Activated T-cell treated with anti-CD3 and anti-CD28 coated beads for 4 hours (primary cell): ENCODE measurements around the gene COX7A1.
A peak's percentile ranks its signal among the peaks of the same experiment; 100 is the strongest.
"Not testable (repeated sequence)": the region's sequence is repeated elsewhere in the genome, so short reads cannot be mapped to it uniquely, and the experiment has no call there.

Experiments
- DNase-seq: peaks from one replicate; pipeline ENCODE4 v3.0.0-alpha.2; 2020

COX7A1 gene

GRCh38 chr19:36141039-36141927 is 11.0 kb downstream of the COX7A1 start:
- peak; percentile 95 for DNase-seq

- DNase-seq, result peak; percentile 9
These were observed 11.8 kb downstream of the COX7A1 start for GRCh38 chr19:36140304-36141038.

- peak; percentile 79 for DNase-seq
These were observed 12.6 kb downstream of the COX7A1 start, which contains the start of gene CAPNS1 for GRCh38 chr19:36139473-36140303. TSS of gene CAPNS1 (plus strand) at chr19:36140066. CDS start at chr19:36141012, 946 bp downstream.

GRCh38 chr19:36139120-36139472 is 13.2 kb downstream of the COX7A1 start:
- DNase-seq, result no peak

- no peak for DNase-seq
These were observed 15.1 kb downstream of the COX7A1 start for GRCh38 chr19:36136964-36137686.

GRCh38 chr19:36134867-36135266 is 17.4 kb downstream of the COX7A1 start:
- not testable (repeated sequence) for DNase-seq

GRCh38 chr19:36131221-36131620 is 21.0 kb downstream of the COX7A1 start:
- not testable (repeated sequence) for DNase-seq

- DNase-seq, result no peak
These were observed 23.9 kb downstream of the COX7A1 start for GRCh38 chr19:36128392-36128736.

GRCh38 chr19:36125557-36125956 is 26.7 kb downstream of the COX7A1 start:
- no peak for DNase-seq

GRCh38 chr19:36121486-36122124 is 30.6 kb downstream of the COX7A1 start:
- DNase-seq, result no peak

GRCh38 chr19:36120984-36121358 is 31.3 kb downstream of the COX7A1 start:
- no peak for DNase-seq

- no peak for DNase-seq
These were observed 31.9 kb downstream of the COX7A1 start for GRCh38 chr19:36120092-36120983.

GRCh38 chr19:36116344-36116637 is 36.0 kb downstream of the COX7A1 start:
- no peak for DNase-seq

GRCh38 chr19:36115453-36116343 is 36.5 kb downstream of the COX7A1 start, which contains the start of gene TBCB:
TSS of gene TBCB (plus strand) at chr19:36115468. CDS start at chr19:36115561, 93 bp downstream.
- peak; percentile 93 for DNase-seq

- DNase-seq, result peak; percentile 96
These were observed 37.4 kb downstream of the COX7A1 start, which contains the start of gene POLR2I for GRCh38 chr19:36114721-36115452. TSS of gene POLR2I (minus strand) at chr19:36114875. CDS start at chr19:36114856, 19 bp downstream.

- DNase-seq, result peak; percentile 9
These were observed 38.1 kb downstream of the COX7A1 start for GRCh38 chr19:36113894-36114720.

GRCh38 chr19:36113425-36113824 is 38.8 kb downstream of the COX7A1 start:
- no peak for DNase-seq

GRCh38 chr19:36112678-36113077 is 39.6 kb downstream of the COX7A1 start:
- DNase-seq, result no peak
